ENCODE results near the gene UBE2E2.

DNA sequence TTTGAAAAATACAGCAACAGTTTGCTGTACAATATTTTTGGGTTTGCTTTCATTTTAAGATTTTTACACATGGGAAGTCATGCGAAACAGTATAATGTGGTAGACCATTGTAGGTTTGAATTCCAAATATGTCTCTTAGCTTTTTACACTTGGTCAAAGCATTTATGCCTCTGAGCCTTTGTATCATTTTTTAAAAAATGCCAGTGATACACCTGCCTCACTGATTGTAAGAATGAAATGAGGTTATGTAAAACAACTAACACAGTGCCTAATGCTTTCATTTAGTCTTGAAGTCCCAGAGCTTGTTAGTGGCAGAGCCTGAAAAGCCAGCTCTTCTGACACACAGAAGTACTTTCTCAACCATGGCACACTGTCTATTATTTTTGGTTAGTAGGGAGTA, 202.0 kb downstream of the UBE2E2 start:
- TF ChIP-seq EZH2 (IDR thresholded peaks at IDR 0.05; ENCODE audit: borderline replicate concordance, low read length) = no peak
- TF ChIP-seq, protein P1, sequence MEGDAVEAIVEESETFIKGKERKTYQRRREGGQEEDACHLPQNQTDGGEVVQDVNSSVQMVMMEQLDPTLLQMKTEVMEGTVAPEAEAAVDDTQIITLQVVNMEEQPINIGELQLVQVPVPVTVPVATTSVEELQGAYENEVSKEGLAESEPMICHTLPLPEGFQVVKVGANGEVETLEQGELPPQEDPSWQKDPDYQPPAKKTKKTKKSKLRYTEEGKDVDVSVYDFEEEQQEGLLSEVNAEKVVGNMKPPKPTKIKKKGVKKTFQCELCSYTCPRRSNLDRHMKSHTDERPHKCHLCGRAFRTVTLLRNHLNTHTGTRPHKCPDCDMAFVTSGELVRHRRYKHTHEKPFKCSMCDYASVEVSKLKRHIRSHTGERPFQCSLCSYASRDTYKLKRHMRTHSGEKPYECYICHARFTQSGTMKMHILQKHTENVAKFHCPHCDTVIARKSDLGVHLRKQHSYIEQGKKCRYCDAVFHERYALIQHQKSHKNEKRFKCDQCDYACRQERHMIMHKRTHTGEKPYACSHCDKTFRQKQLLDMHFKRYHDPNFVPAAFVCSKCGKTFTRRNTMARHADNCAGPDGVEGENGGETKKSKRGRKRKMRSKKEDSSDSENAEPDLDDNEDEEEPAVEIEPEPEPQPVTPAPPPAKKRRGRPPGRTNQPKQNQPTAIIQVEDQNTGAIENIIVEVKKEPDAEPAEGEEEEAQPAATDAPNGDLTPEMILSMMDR (IDR thresholded peaks at IDR 0.05; ENCODE audit: low read length) = no peak
